T-helper 2 cell treated with Interferon-gamma antibody and Interleukin-4, amounts not matched to agents 100 ng/mL and 5 ng/mL, for 36 hours (primary cell): Measurements from ENCODE around the gene LAMB4. TPM values are rescaled to one million over a fixed set of nuclear protein-coding genes. Genes with fewer than 3 reads are reported as not detected.
"Not testable (repeated sequence)": the region's sequence is repeated elsewhere in the genome, so short reads cannot be mapped to it uniquely, and the experiment has no call there.

Experiments
- intact Hi-C: fragments of 100-400 bp; cut with micrococcal nuclease; formaldehyde crosslinking; loops from one replicate; pipeline ENCODE4 v1.15.1; 2023
- total RNA-seq: library from RNA; stranded (reverse); gene quantifications from 2 replicates; pipeline ENCODE4 v1.2.3, GENCODE V29; 2022

Gene LAMB4
- total RNA-seq, 1 donor from 2014 or later: not detected

DNA sequence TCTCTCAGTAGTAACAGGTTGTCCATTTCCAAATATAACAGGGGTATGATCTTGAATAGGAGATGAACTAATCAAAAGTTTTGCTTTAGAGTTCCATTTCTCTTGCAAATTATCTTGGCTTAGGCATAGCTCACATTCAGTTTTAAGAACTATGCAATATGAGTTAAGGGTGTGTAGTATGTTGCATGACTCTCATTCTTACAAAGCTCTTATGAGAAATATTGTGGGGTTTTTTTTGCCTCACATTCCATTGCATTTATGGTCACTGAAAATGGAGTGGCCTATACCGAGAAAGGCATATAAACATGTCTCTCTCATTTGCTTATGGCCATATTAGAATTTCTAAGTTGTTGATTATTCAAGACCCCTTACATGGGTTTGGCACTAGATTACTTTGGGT, 78.7 kb downstream of the LAMB4 start:
- intact Hi-C loops: no loop called here

DNA sequence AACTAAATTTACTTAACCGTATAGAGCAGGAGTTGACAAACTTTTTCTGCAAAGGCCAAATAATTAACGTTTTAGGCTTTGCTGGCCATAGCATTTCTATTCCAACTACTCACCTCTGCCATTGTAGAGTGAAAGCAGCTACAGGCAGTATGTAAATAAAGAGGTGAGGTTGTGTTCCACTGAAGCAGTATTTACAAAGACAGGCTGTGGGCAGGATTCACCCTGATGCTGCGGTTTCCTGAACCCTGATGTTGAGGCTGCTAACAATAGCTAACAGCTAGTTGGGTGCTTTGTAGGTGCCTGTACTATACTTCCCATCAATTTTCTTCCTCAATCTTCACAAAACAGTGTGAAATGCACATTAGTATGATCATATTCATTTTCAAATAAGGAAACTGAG, 80.2 kb downstream of the LAMB4 start:
- intact Hi-C loops: no loop called here

DNA sequence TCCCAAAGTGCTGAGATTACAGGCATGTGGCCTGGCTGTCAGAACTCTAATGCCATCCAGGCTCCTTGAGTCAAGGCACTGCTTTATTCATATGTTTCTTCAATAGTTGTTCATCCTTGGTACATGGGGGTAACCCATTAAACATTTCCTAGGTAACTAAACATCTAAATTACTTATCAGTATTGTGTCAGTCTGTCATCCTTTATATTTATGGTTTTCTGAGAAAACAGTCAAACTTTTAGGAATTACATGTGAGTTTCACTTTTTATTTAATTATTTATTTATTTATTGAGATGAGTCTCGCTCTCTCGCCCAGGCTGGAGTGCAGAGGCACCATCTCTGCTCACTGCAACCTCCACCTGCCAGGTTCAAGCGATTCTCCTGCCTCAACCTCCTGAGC, 81.7 kb downstream of the LAMB4 start:
- intact Hi-C loops: no loop called here

DNA sequence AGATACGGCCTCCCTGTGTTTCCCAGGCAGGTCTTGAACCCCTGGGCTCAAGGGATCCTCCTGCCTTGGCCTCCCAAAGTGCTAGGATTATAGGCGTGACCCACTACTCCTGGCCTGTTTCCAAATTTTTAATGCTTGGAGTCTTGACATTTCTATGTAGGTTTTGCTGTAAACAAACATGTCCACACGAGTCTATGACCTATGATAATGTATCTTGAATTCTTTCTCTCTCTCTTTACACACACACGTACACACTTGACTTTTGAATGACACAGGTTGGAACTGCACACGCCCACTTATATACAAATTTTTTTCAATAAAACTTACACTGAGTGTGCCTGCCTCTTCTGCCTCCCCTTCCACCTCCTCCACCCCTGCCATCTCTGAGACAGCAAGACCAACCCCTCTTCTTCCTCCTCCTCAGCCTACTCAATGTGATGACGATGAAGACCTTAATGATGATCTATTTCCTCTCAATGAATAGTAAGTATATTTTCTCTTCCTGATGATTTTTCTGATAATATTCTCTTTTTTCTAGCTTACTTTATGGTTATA, 83.1 kb downstream of the LAMB4 start:
- intact Hi-C loops: no loop called here

DNA sequence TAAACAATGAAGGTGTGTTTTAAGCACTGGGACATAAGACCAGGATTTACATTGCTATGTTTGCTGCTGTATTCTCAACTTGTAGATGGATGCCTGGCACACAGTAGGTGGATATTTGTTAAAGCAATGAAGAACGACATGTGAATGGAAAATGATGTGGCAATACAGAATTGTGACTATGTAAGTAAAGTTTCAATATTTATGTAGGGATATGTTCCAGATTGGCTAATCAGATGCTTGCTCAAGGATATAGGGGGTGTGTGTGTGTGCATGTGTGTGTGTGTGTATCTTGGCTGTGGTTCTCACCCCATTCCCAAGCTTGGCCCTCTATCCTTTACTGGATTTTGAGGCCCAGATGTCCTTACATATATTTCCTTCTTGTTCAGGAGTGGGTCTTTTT, 84.5 kb downstream of the LAMB4 start:
- intact Hi-C loops: no loop called here

DNA sequence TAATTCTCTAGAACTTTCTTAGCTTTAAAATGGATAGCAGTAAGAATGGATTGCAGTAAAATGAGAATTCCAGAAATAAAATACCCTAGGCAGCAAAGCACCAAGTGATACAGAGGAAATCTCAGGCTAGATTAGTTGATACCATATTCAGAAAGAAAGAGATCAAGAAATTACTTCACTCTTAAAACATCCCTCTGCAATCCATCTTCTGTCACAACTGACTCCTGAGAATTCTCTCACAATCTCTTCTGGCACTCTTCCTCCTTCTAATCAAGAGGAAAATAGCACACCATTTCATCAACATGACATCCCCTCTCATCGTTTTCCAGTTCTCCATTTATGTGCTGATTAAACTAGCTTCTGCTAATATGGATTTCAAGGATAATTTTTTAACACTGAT, 85.0 kb downstream of the LAMB4 start:
- intact Hi-C loops: no loop called here

DNA sequence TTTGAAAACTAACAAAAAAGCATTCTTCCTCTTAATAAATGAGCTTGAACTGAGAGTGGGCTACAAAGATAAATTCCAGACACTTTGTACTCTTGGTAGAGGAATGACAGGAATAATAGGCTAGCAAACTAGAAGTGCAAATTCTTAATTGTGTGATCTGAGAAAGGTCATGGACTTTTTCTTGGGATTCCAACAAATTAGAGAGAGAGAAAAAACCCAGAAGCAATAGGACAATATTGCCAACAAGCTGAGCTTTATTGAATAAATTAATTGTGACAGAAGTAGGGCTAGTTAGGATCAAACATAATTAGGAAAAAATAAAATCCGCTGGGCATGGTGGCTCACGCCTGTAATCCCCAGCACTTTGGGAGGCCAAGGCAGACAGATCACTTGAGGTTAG, 85.8 kb downstream of the LAMB4 start:
- intact Hi-C loops: no loop called here

DNA sequence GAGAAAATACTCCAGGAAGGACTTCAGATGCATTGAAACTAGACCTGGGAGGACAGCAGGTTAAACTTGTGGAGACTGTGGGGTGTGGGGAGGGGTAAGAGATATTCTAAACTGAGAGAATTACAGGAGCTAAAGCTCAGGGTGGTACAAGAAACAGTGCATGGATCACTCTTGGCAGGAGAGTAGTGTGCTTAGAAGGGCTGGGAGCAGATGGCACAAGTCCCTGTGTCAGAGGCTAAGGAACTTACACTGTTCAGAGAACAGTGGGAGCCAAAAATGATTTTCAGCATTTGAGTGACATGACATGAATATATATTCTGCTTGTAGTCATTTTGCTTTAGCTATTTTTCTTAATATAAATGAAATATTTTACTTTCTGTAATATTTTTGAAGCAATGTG, 91.2 kb downstream of the LAMB4 start:
- intact Hi-C loops: no loop called here

DNA sequence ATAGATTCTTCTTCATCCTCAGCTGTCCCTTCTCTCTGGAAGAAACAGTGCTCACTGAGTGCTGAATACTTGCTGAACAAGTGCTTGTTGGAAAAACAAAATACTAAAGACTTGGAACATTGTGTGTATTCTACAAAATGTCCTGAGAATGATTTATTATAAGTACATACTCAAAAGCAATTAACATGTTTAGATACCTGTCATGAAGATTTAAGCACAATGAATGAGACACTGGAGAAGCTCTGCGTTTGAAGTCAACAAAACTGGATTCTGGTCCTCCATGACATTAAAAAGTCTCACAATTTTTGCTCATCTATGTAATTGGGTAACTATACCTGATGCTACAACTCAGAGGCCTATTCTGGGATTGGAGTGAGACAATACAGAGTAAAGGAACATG, 92.4 kb downstream of the LAMB4 start:
- intact Hi-C loops: no loop called here

DNA sequence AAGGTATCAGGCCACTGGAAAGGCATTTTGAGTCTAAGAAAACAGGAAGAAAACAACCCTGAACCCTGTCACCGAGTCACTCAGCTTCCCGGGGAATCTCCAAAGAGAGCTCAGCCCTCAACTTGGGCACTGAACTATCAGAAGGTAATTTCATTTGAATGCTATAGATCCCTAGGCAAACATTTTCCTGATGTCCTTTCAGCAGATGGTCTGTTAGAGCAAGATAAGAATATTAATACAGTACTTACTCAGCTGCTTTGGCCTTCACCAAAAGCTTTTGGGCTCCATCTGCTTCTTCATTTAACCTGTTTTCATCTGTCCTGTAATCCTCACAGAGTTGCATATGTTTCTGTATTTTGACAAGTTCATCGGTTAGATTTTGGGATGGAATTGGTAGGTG, 93.0 kb downstream of the LAMB4 start:
- intact Hi-C loops: no loop called here

DNA sequence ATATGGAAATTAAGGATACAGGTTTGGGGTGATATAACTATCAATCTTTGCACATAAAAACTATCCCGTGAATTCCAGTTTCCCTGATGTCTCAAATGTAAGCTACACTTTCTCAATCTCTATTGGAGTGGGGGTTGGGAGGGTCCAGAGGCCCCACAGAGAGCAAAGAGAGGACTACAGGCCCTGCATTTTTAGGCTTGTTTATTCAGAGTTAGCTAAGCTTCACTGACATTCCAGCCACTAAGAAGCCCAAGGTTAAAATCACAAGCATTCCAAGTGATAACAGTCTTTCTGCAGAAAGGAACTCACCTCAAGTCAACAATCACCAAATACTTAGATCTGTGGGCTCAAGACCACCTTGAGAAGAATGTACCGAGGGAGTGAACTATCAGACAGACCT, 95.6 kb downstream of the LAMB4 start:
- intact Hi-C loops: no loop called here

DNA sequence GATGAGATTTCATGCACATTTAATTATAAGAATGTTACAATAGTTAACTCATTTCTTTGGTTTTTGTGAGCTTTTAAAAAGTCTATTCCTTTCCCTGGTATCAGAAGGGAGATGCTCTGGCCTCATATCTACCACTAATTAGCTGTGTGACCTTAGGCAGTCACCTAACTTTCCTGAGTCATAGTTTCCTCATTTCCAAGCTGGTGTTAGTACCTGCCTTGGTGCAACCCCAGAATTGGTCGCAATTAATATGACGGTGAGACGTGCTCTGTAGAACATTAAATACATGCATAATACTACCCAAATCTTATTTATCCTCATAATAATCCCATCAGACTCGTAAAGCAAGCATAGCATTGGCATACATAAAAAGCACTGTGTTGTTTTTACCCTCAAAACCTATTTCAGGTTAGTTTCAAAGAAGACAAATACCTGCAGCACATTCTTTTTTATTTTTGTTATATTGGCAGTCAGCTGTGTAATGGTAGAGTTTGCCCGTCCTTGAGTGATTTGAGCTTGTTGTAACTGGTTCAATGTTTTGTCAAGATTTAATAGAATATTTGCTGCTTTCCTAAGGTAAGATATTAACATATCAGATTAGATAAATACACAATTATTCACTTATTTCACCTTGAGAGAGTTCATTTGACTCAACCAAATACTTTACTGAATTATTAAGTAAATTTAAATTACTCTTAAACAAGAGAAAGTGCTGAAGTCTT, 96.2 kb downstream of the LAMB4 start:
- intact Hi-C loops: no loop called here

DNA sequence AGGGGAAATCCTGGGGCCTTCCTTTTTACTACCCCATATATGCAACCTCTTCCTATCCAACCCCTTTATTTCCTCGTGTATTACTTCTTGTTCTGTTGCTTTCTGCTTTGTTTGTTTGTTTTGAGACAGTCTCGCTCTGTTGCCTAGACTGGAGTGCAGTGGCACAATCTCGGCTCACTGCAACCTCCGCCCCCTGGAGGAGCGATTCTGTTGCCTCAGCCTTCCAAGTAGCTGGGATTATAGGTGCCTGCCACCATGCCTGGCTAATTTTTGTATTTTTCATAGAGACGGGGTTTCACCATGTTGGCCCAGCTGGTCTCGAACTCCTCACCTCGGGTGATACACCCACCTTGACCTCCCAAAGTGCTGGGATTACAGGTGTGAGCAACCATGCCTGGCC, 96.9 kb downstream of the LAMB4 start:
- intact Hi-C loops: not testable (repeated sequence)

DNA sequence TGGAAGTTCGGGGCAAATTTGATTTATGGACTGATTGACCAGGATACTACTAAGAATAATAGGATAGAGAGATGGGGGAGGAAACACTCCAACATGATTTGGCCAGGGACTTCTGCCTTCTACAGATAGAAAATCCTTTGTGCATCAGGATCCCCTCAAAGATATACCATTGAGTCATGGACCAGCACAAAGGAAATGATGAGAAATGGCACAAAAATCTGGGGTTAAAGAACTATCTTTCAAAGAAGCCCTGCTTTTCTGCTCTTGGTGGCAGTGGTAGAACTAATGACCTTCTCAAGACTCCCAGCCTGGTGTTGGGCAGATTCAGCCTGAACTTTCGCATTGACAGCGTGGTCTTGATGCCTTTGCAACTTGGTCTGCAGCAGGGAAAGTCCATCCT, 99.6 kb downstream of the LAMB4 start:
- intact Hi-C loops: no loop called here

DNA sequence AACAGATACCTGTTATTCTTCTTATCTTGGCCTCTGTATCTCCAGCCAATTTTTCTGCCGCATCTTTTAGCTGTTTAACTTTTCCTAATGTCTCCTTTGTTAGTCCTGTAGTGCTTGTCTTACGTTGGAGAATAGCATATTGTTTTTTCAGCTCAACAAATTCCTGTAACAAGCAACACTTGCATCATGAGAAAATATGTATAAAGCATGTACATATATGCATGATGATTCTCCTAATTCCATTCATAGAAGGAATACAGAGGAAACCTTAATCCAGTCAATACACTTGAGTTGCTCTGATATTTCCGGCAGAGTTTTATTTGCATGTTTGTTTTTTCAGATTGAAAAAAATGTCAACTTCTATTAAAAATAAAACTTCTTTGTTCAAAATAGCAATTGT, 101.1 kb downstream of the LAMB4 start:
- intact Hi-C loops: no loop called here

DNA sequence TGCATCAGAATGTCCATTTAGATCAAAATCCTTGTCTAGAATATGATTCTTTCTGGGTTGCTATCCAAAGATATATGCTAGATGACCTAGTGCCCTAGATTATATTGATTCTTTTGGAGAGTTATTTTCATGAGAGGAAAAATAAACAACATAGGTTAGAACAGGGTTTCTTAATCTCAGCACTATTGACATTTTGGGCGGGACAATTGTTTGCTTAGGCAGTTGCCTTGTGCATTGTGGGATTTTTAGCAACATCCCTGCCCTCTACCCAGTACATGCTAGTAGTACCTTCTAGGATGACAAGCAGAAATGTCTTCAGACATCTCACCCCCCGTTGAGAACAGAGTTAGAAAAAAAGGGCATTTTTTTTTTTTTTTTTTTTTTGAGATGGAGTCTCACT, 102.0 kb downstream of the LAMB4 start:
- intact Hi-C loops: no loop called here

DNA sequence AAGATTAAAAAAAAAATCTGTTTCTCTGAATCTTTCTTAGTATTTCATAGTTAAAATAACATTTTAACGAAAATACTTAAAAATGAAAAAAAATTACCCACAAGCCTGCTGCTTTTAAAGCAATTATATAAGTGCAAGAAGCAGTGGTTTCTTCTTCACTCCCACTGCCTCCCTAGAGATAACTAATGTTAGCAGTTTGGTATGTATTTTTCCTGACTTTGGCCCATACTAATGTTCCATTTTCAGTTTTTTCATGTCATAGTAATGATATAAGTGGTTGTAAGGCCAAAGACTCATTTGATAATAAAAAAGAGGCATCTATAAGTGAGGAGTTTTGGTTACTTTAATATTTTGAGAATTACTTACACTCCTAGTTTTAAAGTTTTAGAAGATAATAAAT, 102.9 kb downstream of the LAMB4 start:
- intact Hi-C loops: no loop called here

DNA sequence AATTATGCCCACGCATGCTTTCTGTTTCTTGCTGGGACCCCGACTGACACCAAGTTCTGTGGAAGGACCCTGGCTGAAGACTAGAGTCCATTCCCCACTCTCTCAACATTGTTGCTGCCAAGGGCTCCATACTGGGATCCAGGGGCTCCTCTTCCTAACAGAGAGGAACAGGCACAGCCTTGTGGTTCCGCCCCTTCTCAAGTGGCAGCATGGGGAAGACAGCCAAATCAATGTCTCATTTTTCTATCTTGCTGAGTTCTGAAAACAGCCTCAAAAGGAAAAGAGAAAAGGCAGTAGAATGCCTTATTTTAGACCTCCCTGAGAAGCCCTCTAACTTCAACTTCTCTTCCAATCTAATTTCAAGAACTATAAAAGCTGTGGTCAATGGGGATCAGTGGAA, 103.5 kb downstream of the LAMB4 start:
- intact Hi-C loops: no loop called here

DNA sequence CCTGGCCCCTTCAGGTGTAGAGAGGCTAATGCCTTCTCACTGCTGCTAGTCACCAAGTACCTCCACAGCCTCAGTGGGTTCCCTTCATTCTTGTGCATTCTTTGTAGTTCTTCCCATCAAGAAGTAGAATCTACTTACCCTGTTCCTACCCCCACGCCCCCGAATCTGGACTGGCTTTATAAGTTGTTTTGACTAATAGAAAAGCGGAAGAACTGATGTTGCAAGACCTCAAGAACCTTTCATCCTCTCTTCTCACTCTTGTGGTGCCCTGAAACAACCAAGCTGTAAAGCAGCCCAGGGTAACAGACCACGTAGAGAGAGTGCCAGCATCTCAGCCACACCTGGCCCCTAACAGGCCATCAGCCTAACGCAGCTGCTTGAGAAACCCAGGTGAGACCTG, 104.0 kb downstream of the LAMB4 start:
- intact Hi-C loops: no loop called here

DNA sequence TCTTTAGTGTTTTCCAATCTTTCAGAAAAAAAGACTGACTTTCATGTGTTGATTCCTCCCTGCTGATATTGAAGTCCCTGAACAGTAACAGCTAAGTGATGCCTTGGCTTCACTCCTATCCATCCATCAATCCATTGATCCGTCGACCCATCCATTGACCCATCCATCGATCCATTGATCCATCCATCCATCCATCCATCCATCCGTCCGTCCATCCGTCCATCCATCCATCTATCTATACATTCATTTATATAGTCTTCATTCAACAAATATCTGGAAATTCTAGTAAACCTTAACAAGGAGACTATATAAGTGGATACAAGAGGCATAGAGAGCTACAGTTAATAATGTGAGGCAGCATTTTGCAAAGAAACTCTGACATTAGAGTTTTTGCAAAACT, 105.6 kb downstream of the LAMB4 start:
- intact Hi-C loops: no loop called here

DNA sequence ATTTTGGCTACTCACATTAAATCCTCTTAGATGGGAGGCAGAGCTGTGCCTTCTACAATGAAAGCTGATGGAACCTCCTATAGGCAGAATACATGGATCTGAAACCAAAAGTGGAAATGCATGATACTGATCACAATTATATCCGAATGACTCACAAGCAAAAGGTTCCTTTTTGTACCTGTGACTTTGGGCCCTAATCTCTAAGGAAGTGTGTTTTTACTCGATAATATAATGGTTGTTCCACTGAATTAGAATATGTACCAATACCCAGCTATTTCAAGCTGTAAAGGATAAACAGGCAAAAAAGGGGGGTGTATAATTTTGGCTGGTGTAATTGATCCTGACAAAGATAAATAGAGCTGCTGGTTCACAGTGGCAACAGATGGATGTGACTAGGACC, 109.6 kb downstream of the LAMB4 start:
- intact Hi-C loops: no loop called here

DNA sequence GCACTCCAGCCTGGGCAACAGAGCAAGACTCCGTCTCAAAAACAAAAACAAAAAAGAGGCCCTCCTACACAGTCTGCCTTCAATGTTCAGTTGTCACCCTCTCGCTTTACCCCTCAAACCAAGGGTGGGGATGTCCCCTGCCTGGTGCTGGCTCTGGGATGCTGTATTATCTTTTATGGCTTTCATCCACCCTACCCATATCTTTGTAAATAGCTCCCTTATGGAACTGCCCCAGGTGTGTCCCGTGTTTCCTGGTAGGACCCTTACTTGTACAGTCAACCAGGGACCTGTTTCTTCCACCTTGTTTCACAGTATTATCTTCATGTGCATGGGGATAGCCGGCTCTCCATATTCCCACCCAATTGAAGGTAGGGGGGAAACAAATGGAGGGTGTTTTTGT, 111.5 kb downstream of the LAMB4 start:
- intact Hi-C loops: no loop called here

DNA sequence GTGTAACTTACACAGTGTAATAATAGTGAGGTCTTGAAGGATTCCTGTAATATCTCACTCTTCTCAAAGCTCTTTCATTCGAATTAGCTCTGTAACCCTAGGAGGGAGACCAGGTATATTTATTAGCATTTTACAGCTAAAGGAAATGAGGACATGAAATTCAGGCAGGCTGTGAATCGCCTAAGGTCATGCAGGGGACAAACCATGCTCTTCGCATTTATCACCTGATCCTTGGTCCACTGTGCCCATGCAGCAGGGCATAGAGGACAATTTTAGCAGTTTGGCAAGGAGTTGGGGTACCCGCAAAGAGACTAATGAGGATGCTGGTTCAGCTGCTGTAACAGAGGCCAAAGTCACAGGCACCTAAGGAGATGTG, 112.4 kb downstream of the LAMB4 start:
- intact Hi-C loops: no loop called here
